ENCODE data around the gene GPD1L. TPM values are rescaled to one million over a fixed set of nuclear protein-coding genes. Genes with fewer than 3 reads are reported as not detected.

GPD1L gene
- polyA plus RNA-seq, 1 donor from 2014 or later, result 18.2 TPM

GRCh38 chr3:32181796-32182195 lies 75.4 kb downstream of the GPD1L start:
- Histone ChIP-seq H4K20me1 (ENCODE audit: insufficient read depth) (no peaks in the 10 kb centered on the region), H2AFZ (ENCODE audit: low read depth, low read length) (no peak overlapping the region), H3K4me3 (ENCODE audit: low read length) (no peak overlapping the region), H3K36me3 (ENCODE audit: insufficient read depth, low read length) (no peaks in the 10 kb centered on the region), H3K9me2 (ENCODE audit: insufficient read depth, low read length) (no peaks in the 10 kb centered on the region), H3F3A (ENCODE audit: insufficient read depth, low read length, poor library complexity, severe bottlenecking) (no peaks in the 10 kb centered on the region), H3K9me3 (ENCODE audit: low read length) (no peaks in the 10 kb centered on the region), H3K79me2 (replicated peaks; ENCODE audit: insufficient read depth, low read length) (no peaks in the 10 kb centered on the region), H3K4me2 (ENCODE audit: low read length) (no peak overlapping the region), H3K9ac (ENCODE audit: low read length) (no peak overlapping the region), H3K27me3 (ENCODE audit: insufficient read depth, low read depth, low read length) (no peaks in the 10 kb centered on the region), H3K27ac (ENCODE audit: low read length) (no peak overlapping the region)
- TF ChIP-seq TAF1 (IDR thresholded peaks at IDR 0.05; ENCODE audit: low read depth), result no peak
- no peak for TF ChIP-seq REST (IDR thresholded peaks at IDR 0.05; ENCODE audit: borderline replicate concordance)
- no peak for TF ChIP-seq POLR2AphosphoS5 (IDR thresholded peaks at IDR 0.05)
- no peak for TF ChIP-seq MXI1 (conservative IDR thresholded peaks at IDR 0.05; ENCODE audit: poor library complexity, severe bottlenecking)
- no peak for TF ChIP-seq EZH2 (IDR thresholded peaks at IDR 0.05; ENCODE audit: borderline replicate concordance, insufficient read depth, low read length, poor library complexity, severe bottlenecking)

- H3K4me3 ChIP-seq (ENCODE audit: low read length), result no peak overlapping the region
- no peak for TF ChIP-seq CTCF (IDR thresholded peaks at IDR 0.05; ENCODE audit: poor library complexity, severe bottlenecking)
- H3K9me2 ChIP-seq (ENCODE audit: insufficient read depth, low read length), result no peaks in the 10 kb centered on the region
- no peaks in the 10 kb centered on the region for H3K36me3 ChIP-seq (ENCODE audit: insufficient read depth, low read length)
- H4K20me1 ChIP-seq (ENCODE audit: insufficient read depth), result no peaks in the 10 kb centered on the region
- no peak overlapping the region for H3K27ac ChIP-seq (ENCODE audit: low read length)
- no peaks in the 10 kb centered on the region for H3K27me3 ChIP-seq (ENCODE audit: insufficient read depth, low read depth, low read length)
- H3K79me2 ChIP-seq (replicated peaks; ENCODE audit: insufficient read depth, low read length), result no peaks in the 10 kb centered on the region
- H3K9ac ChIP-seq (ENCODE audit: low read length), result no peak overlapping the region
- H3K9me3 ChIP-seq (ENCODE audit: low read length), result no peaks in the 10 kb centered on the region
- H3F3A ChIP-seq (ENCODE audit: insufficient read depth, low read length, poor library complexity, severe bottlenecking), result no peaks in the 10 kb centered on the region
- no peak overlapping the region for H3K4me2 ChIP-seq (ENCODE audit: low read length)
- H2AFZ ChIP-seq (ENCODE audit: low read depth, low read length), result no peak overlapping the region
Measured at GRCh38 chr3:32184187-32184730, 77.8 kb downstream of the GPD1L start.

GRCh38 chr3:32186097-32186496 lies 79.7 kb downstream of the GPD1L start:
- Histone ChIP-seq H3K27ac (ENCODE audit: low read length) (no peak overlapping the region), H3F3A (ENCODE audit: insufficient read depth, low read length, poor library complexity, severe bottlenecking) (no peaks in the 10 kb centered on the region), H3K9ac (ENCODE audit: low read length) (no peak overlapping the region), H3K4me2 (ENCODE audit: low read length) (no peak overlapping the region), H2AFZ (ENCODE audit: low read depth, low read length) (no peak overlapping the region), H3K9me3 (ENCODE audit: low read length) (no peaks in the 10 kb centered on the region), H3K4me3 (ENCODE audit: low read length) (no peak overlapping the region), H3K36me3 (ENCODE audit: insufficient read depth, low read length) (no peaks in the 10 kb centered on the region), H3K27me3 (ENCODE audit: insufficient read depth, low read depth, low read length) (no peaks in the 10 kb centered on the region), H4K20me1 (ENCODE audit: insufficient read depth) (no peaks in the 10 kb centered on the region), H3K79me2 (replicated peaks; ENCODE audit: insufficient read depth, low read length) (no peaks in the 10 kb centered on the region), H3K9me2 (ENCODE audit: insufficient read depth, low read length) (no peaks in the 10 kb centered on the region)
- no peak for TF ChIP-seq TAF1 (IDR thresholded peaks at IDR 0.05; ENCODE audit: low read depth)
- no peak for TF ChIP-seq EZH2 (IDR thresholded peaks at IDR 0.05; ENCODE audit: borderline replicate concordance, insufficient read depth, low read length, poor library complexity, severe bottlenecking)
- no peak for TF ChIP-seq MXI1 (conservative IDR thresholded peaks at IDR 0.05; ENCODE audit: poor library complexity, severe bottlenecking)
- no peak for TF ChIP-seq EP300 (conservative IDR thresholded peaks at IDR 0.05; ENCODE audit: poor library complexity, severe bottlenecking)
- TF ChIP-seq RAD21 (conservative IDR thresholded peaks at IDR 0.05), result no peak
- no peak for TF ChIP-seq POLR2AphosphoS5 (IDR thresholded peaks at IDR 0.05)
- TF ChIP-seq SMC3 (conservative IDR thresholded peaks at IDR 0.05; ENCODE audit: poor library complexity), result no peak
- no peak for TF ChIP-seq REST (IDR thresholded peaks at IDR 0.05; ENCODE audit: borderline replicate concordance)
- no peak for TF ChIP-seq CTCF (IDR thresholded peaks at IDR 0.05; ENCODE audit: poor library complexity, severe bottlenecking)
